HEK293 (cell line): ENCODE data around the gene ABCA1.

Experiments
- CTCF ChIA-PET: fragments of 350-600 bp; formaldehyde crosslinking; extraction: SDS; loops from one replicate; lab custom pipeline; 2021; ENCODE audit warnings: antibody characterized with exemption; lab: Yijun Ruan, JAX
- POLR2A ChIA-PET: fragments of 300-600 bp; formaldehyde crosslinking; extraction: SDS; loops from one replicate; lab custom pipeline; 2020; ENCODE audit warnings: antibody characterized with exemption, inconsistent platforms; lab: Yijun Ruan, JAX
- H3K27ac ChIP-seq: fragments of 200-500 bp; sonication (Bioruptor generic); 2 replicates; pipeline ENCODE4 v1.5.1; 2014; ENCODE audit warnings: low read depth, low read length, control low read depth, inconsistent platforms; ENCODE audit errors: extremely low read depth
- H3K36me3 ChIP-seq, 2 experiments: fragments of 200-500 bp in 1 of 2; sonication (Bioruptor generic) in 1 of 2; 1 replicate in 1 of 2; 2 replicates in 1 of 2; pipeline ENCODE4 v1.5.1; 2014 to 2017; ENCODE audit warnings: inconsistent platforms in 2 of 2, low read length in 2 of 2; ENCODE audit not compliant: control insufficient read depth in 2 of 2, insufficient read depth in 1 of 2
- H3K4me1 ChIP-seq: fragments of 200-500 bp; sonication (Bioruptor generic); 2 replicates; pipeline ENCODE4 v1.5.1; 2014; ENCODE audit warnings: mild to moderate bottlenecking, low read length, inconsistent platforms; ENCODE audit not compliant: control insufficient read depth, insufficient read depth
- H3K4me3 ChIP-seq: 2 replicates; pipeline ENCODE4 v1.5.1; 2011; ENCODE audit warnings: low read depth, mild to moderate bottlenecking, control low read depth, low read length, moderate library complexity
- H3K9me3 ChIP-seq: fragments of 200-500 bp; sonication (Bioruptor generic); 2 replicates; pipeline ENCODE4 v1.5.1; 2014; ENCODE audit warnings: low read depth, low read length, inconsistent platforms; ENCODE audit not compliant: control insufficient read depth, insufficient read depth
- KLF8 ChIP-seq: fragments of 450-650 bp; formaldehyde crosslinking; IDR thresholded peaks from 2 replicates; pipeline ENCODE4 v1.5.1; 2016; ENCODE audit warnings: missing biosample characterization, missing genetic modification characterization
- PBX3 ChIP-seq: sonication (generic); formaldehyde crosslinking; IDR thresholded peaks from 2 replicates; pipeline ENCODE4 v1.8.1; 2022; ENCODE audit warnings: mild to moderate bottlenecking, moderate library complexity, missing genetic modification reagents
- SCRT1 ChIP-seq: fragments of 450-650 bp; formaldehyde crosslinking; IDR thresholded peaks from 2 replicates; pipeline ENCODE4 v1.5.1; 2016; ENCODE audit warnings: missing biosample characterization, missing genetic modification characterization, borderline replicate concordance
- SP2 ChIP-seq: fragments of 450-650 bp; formaldehyde crosslinking; IDR thresholded peaks from 2 replicates; pipeline ENCODE4 v1.5.1; 2016; ENCODE audit warnings: missing biosample characterization, missing genetic modification characterization
- SP7 ChIP-seq: fragments of 450-650 bp; formaldehyde crosslinking; IDR thresholded peaks from 2 replicates; pipeline ENCODE4 v1.5.1; 2016; ENCODE audit warnings: missing biosample characterization, missing genetic modification characterization
- ZBTB11 ChIP-seq: fragments of 450-650 bp; formaldehyde crosslinking; conservative IDR thresholded peaks from 2 replicates; pipeline ENCODE4 v1.5.1; 2016; ENCODE audit warnings: low read depth, missing biosample characterization, missing genetic modification characterization
- ZBTB20 ChIP-seq: fragments of 450-650 bp; formaldehyde crosslinking; IDR thresholded peaks from 2 replicates; pipeline ENCODE4 v1.5.1; 2016; ENCODE audit warnings: missing biosample characterization, missing genetic modification characterization
- ZFP69B ChIP-seq: fragments of 450-650 bp; formaldehyde crosslinking; IDR thresholded peaks from 2 replicates; pipeline ENCODE4 v1.5.1; 2016; ENCODE audit warnings: missing biosample characterization, missing genetic modification characterization
- ZNF112 ChIP-seq: fragments of 450-650 bp; formaldehyde crosslinking; IDR thresholded peaks from 2 replicates; pipeline ENCODE4 v1.5.0; 2017; ENCODE audit warnings: missing biosample characterization, missing genetic modification characterization
- ZNF114 ChIP-seq: fragments of 450-650 bp; formaldehyde crosslinking; IDR thresholded peaks from 2 replicates; pipeline ENCODE4 v1.5.0; 2017; ENCODE audit warnings: missing biosample characterization, missing genetic modification characterization
- ZNF202 ChIP-seq: fragments of 450-650 bp; formaldehyde crosslinking; IDR thresholded peaks from 2 replicates; pipeline ENCODE4 v1.5.1; 2016; ENCODE audit warnings: missing biosample characterization, missing genetic modification characterization, borderline replicate concordance
- ZNF398 ChIP-seq: fragments of 450-650 bp; formaldehyde crosslinking; IDR thresholded peaks from 2 replicates; pipeline ENCODE4 v1.5.1; 2017; ENCODE audit warnings: missing biosample characterization, missing genetic modification characterization
- ZNF621 ChIP-seq: fragments of 450-650 bp; formaldehyde crosslinking; IDR thresholded peaks from 2 replicates; pipeline ENCODE4 v1.5.1; 2017; ENCODE audit warnings: missing biosample characterization, missing genetic modification characterization
- ZNF623 ChIP-seq: fragments of 450-650 bp; formaldehyde crosslinking; IDR thresholded peaks from 2 replicates; pipeline ENCODE4 v1.5.1; 2016; ENCODE audit warnings: missing biosample characterization, missing genetic modification characterization
- ZNF692 ChIP-seq: fragments of 450-650 bp; formaldehyde crosslinking; IDR thresholded peaks from 2 replicates; pipeline ENCODE4 v1.5.1; 2016; ENCODE audit warnings: missing biosample characterization, missing genetic modification characterization
- ZNF792 ChIP-seq: fragments of 450-650 bp; formaldehyde crosslinking; IDR thresholded peaks from 2 replicates; pipeline ENCODE4 v1.5.1; 2016; ENCODE audit warnings: missing biosample characterization, missing genetic modification characterization
- TF ChIP-seq, protein P1 (sequence below): fragments of 450-650 bp; formaldehyde crosslinking; IDR thresholded peaks from 2 replicates; pipeline ENCODE4 v1.5.1; 2016; ENCODE audit warnings: missing biosample characterization, missing genetic modification characterization, borderline replicate concordance

Gene ABCA1

GRCh38 chr9:104970271-104970987 lies 42.5 kb upstream of the ABCA1 start:
- no peaks in the 10 kb centered on the region for H3K4me1 ChIP-seq
- ChIA-PET POLR2A (no interaction called here), CTCF (no interaction called here)
- TF ChIP-seq SP2 (tag by site-specific recombination) (no peak), KLF8 (no peak), ZNF202 (tag by site-specific recombination) (no peak), ZNF398 (tag by site-specific recombination) (no peak), ZNF112 (tag by site-specific recombination) (no peak), ZNF114 (no peak), PBX3 (CRISPR knock-in tag) (no peak), ZNF621 (tag by site-specific recombination) (no peak)
- H3K9me3 ChIP-seq, result no peaks in the 10 kb centered on the region
- H3K27ac ChIP-seq, result no peak overlapping the region
- no peaks in the 10 kb centered on the region for H3K36me3 ChIP-seq
- H3K4me3 ChIP-seq, result no peak overlapping the region

- TF ChIP-seq ZNF792 (tag by site-specific recombination) (no peak), ZNF623 (tag by site-specific recombination) (no peak)
- TF ChIP-seq, protein P1, sequence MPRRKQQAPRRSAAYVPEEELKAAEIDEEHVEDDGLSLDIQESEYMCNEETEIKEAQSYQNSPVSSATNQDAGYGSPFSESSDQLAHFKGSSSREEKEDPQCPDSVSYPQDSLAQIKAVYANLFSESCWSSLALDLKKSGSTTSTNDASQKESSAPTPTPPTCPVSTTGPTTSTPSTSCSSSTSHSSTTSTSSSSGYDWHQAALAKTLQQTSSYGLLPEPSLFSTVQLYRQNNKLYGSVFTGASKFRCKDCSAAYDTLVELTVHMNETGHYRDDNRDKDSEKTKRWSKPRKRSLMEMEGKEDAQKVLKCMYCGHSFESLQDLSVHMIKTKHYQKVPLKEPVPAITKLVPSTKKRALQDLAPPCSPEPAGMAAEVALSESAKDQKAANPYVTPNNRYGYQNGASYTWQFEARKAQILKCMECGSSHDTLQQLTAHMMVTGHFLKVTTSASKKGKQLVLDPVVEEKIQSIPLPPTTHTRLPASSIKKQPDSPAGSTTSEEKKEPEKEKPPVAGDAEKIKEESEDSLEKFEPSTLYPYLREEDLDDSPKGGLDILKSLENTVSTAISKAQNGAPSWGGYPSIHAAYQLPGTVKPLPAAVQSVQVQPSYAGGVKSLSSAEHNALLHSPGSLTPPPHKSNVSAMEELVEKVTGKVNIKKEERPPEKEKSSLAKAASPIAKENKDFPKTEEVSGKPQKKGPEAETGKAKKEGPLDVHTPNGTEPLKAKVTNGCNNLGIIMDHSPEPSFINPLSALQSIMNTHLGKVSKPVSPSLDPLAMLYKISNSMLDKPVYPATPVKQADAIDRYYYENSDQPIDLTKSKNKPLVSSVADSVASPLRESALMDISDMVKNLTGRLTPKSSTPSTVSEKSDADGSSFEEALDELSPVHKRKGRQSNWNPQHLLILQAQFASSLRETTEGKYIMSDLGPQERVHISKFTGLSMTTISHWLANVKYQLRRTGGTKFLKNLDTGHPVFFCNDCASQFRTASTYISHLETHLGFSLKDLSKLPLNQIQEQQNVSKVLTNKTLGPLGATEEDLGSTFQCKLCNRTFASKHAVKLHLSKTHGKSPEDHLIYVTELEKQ (tag by site-specific recombination), result no peak
- ChIA-PET CTCF (interaction anchor here (0.6 kb wide), 1 partner anchor 453 kb away, joined by 5 read pairs; no protein-coding TSS in a partner anchor), POLR2A (no interaction called here)
- no peaks in the 10 kb centered on the region for H3K36me3 ChIP-seq
- no peak overlapping the region for H3K27ac ChIP-seq
- H3K9me3 ChIP-seq, result no peaks in the 10 kb centered on the region
- H3K4me1 ChIP-seq, result no peaks in the 10 kb centered on the region
- no peak overlapping the region for H3K4me3 ChIP-seq
Observed at GRCh38 chr9:104969116-104969515, 41.2 kb upstream of the ABCA1 start.

- ChIA-PET POLR2A (interaction anchor here (0.6 to 1.6 kb wide), 8 partner anchors 17 to 276 kb away, joined by 3 to 11 read pairs (median 4); partner anchors contain the start of gene SLC44A1), CTCF (interaction anchor here (0.6 kb wide), 1 partner anchor 453 kb away, joined by 5 read pairs; no protein-coding TSS in a partner anchor)
- H3K4me3 ChIP-seq, result peak overlapping the region; percentile 71
- H3K27ac ChIP-seq, result peak overlapping the region; percentile 87
- H3K36me3 ChIP-seq, result no peaks in the 10 kb centered on the region
- no peaks in the 10 kb centered on the region for H3K4me1 ChIP-seq
- H3K9me3 ChIP-seq, result no peaks in the 10 kb centered on the region
- TF ChIP-seq SCRT1 (tag by site-specific recombination) (peak; percentile 86), ZFP69B (tag by site-specific recombination) (peak; percentile 97), ZBTB20 (peak; percentile 17; the same call in 1 of the 2 replicates), ZBTB11 (tag by site-specific recombination) (no peak), ZNF692 (tag by site-specific recombination) (peak; percentile 99), SP7 (tag by site-specific recombination) (0 out of 2 replicates have a peak, but pooled peaks have one; percentile 14)
Observed at GRCh38 chr9:104968025-104968982, 40.3 kb upstream of the ABCA1 start.
